Measurements from ENCODE around the gene NKAIN1.

The NKAIN1 gene

DNA sequence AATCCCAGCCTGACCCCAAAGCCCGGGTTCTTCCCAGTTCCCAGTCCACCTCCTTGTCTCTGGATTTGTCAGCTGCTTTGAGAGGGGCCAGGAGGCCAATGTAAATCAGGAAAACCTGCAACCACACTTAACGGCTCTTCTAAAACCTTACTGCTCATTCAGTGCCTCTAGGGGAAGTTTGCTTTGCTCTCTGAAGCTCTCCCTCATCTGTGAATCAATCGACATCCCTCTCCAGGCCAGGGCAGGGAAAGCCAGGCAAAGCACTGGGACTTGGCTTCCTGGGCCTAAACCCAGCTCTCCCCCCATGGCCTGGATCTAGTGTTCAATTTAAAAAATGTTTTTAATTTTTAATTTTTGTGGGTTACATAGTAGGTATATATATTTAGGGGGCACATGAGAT, 9.3 kb downstream of the NKAIN1 start:
- no peak overlapping the region for H2AFZ ChIP-seq
- no peak overlapping the region for H3K27ac ChIP-seq
- no peaks in the 10 kb centered on the region for H3K4me1 ChIP-seq
- H3K79me2 ChIP-seq: no peaks in the 10 kb centered on the region
- TF ChIP-seq, protein P1, sequence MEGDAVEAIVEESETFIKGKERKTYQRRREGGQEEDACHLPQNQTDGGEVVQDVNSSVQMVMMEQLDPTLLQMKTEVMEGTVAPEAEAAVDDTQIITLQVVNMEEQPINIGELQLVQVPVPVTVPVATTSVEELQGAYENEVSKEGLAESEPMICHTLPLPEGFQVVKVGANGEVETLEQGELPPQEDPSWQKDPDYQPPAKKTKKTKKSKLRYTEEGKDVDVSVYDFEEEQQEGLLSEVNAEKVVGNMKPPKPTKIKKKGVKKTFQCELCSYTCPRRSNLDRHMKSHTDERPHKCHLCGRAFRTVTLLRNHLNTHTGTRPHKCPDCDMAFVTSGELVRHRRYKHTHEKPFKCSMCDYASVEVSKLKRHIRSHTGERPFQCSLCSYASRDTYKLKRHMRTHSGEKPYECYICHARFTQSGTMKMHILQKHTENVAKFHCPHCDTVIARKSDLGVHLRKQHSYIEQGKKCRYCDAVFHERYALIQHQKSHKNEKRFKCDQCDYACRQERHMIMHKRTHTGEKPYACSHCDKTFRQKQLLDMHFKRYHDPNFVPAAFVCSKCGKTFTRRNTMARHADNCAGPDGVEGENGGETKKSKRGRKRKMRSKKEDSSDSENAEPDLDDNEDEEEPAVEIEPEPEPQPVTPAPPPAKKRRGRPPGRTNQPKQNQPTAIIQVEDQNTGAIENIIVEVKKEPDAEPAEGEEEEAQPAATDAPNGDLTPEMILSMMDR (IDR thresholded peaks at IDR 0.05): no peak
- H3K4me3 ChIP-seq (ENCODE audit: low read depth, low read length): no peak overlapping the region
- no peak overlapping the region for H3K4me2 ChIP-seq (ENCODE audit: low read length)
- no peak overlapping the region for H3K9ac ChIP-seq
- H3K27me3 ChIP-seq (ENCODE audit: control insufficient read depth, insufficient read depth, low read length): no peaks in the 10 kb centered on the region
- H3K36me3 ChIP-seq (ENCODE audit: control insufficient read depth, insufficient read depth, low read length): no peaks in the 10 kb centered on the region
- no peaks in the 10 kb centered on the region for H3K9me3 ChIP-seq (ENCODE audit: control insufficient read depth, low read length)

DNA sequence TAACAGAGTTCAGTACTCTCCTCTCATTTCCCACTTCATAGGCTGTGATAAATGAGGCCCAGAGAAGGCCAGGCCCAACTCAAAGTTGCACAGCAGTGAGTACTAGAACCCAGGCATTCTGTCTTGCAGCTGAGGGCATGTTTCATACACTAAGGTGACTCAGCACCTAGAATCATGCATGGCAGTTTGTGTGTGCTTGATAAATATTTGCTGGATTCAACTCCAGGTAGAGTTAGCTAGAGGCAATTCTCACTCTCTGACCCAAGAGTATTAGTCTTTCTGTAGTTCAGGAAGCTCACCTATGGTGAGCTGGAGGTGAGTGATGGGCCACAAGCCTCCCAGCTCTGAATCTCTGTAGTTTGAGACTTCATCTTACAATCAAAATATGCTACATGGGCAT, 10.7 kb downstream of the NKAIN1 start:
- H3K27me3 ChIP-seq (ENCODE audit: control insufficient read depth, insufficient read depth, low read length): no peaks in the 10 kb centered on the region
- no peaks in the 10 kb centered on the region for H3K36me3 ChIP-seq (ENCODE audit: control insufficient read depth, insufficient read depth, low read length)
- no peak overlapping the region for H3K27ac ChIP-seq
- no peak overlapping the region for H3K9ac ChIP-seq
- no peaks in the 10 kb centered on the region for H3K4me1 ChIP-seq
- no peaks in the 10 kb centered on the region for H3K79me2 ChIP-seq
- no peak overlapping the region for H3K4me2 ChIP-seq (ENCODE audit: low read length)
- H3K9me3 ChIP-seq (ENCODE audit: control insufficient read depth, low read length): no peaks in the 10 kb centered on the region
- TF ChIP-seq, protein P1 (IDR thresholded peaks at IDR 0.05): no peak
- no peak overlapping the region for H3K4me3 ChIP-seq (ENCODE audit: low read depth, low read length)
- no peak overlapping the region for H2AFZ ChIP-seq

DNA sequence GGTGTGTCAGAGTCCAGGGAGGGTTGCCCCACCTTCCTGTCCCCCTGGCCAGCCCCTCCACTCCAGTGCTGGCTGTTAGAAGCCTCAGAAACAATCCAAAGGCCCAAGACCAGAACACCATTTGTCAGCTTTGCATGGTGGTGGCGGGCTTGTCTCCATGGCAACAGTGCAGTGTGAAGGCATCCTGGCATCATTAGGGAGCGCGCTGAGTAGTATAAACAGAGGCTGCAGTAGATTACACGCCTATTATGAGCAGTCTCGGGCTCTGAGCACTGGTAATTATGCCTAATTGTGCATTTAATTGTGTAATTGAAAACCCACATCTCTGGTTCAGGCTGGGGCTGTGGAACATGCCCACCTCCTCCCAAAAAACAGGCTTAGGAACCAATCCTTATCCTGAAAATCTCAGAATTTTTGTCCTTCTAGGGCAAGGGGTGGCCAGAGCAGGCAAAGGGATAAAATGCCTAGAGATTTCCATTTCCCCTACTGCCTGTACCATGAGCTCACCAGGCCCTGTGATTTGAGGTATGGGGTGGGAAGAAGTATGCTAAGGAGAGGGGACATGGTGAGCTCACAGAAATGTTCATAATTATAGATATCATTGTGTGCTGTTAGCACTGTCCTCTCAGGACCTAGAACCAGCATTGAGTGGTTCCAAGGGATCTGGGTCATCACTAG, 11.7 kb downstream of the NKAIN1 start:
- Histone ChIP-seq H3K79me2 (no peaks in the 10 kb centered on the region), H3K4me1 (no peaks in the 10 kb centered on the region), H3K36me3 (ENCODE audit: control insufficient read depth, insufficient read depth, low read length) (no peaks in the 10 kb centered on the region), H3K9ac (no peak overlapping the region), H3K9me3 (ENCODE audit: control insufficient read depth, low read length) (no peaks in the 10 kb centered on the region), H3K4me3 (ENCODE audit: low read depth, low read length) (no peak overlapping the region), H2AFZ (no peak overlapping the region), H3K27me3 (ENCODE audit: control insufficient read depth, insufficient read depth, low read length) (no peaks in the 10 kb centered on the region), H3K27ac (no peak overlapping the region), H3K4me2 (ENCODE audit: low read length) (no peak overlapping the region)
- TF ChIP-seq, protein P1 (IDR thresholded peaks at IDR 0.05): no peak

DNA sequence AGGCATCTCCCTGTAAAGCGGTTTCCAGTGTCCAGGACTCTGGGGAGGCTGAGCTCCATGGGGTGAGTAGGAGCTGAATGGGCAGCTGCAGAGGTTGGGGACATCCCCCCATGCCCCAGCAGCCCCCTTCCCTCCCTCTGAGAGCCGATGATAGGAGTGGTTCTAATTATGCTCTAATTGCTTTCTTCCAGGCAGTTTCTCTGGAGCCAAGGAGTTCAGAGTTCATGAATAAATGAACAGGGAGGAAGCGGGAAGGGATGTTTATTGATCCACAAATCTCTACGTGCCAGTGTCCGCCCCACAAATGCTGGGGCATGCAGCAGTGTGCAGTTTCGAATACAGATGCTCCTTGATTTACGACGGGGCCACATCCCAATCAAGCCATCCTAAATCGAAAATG, 15.6 kb downstream of the NKAIN1 start:
- Histone ChIP-seq H3K4me3 (ENCODE audit: low read depth, low read length) (no peak overlapping the region), H2AFZ (no peak overlapping the region), H3K9ac (no peak overlapping the region), H3K4me2 (ENCODE audit: low read length) (no peak overlapping the region), H3K4me1 (no peaks in the 10 kb centered on the region), H3K27me3 (ENCODE audit: control insufficient read depth, insufficient read depth, low read length) (no peaks in the 10 kb centered on the region), H3K79me2 (no peaks in the 10 kb centered on the region), H3K27ac (no peak overlapping the region), H3K9me3 (ENCODE audit: control insufficient read depth, low read length) (no peaks in the 10 kb centered on the region), H3K36me3 (ENCODE audit: control insufficient read depth, insufficient read depth, low read length) (no peaks in the 10 kb centered on the region)
- TF ChIP-seq, protein P1 (IDR thresholded peaks at IDR 0.05): no peak

DNA sequence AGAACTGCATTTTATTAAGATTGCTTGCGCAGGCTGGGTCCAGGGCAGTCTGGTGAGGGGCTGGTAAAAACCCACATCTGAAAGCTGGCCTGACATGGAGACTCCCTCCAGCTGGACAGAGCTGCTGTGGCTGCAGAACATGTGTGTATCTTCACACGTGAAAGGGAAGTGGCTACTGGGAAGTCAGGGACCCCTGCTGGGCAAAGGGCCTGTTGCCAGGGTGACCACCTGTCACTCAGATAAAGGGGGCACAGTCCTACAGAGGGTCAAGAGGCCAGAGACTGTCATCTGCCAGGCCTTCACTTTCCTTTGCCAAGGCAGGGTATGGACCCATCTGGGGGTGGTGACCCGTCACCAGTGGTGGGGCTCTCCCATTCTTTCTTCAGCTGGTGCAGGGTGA, 17.5 kb downstream of the NKAIN1 start:
- H3K4me3 ChIP-seq (ENCODE audit: low read depth, low read length): no peak overlapping the region
- no peaks in the 10 kb centered on the region for H3K9me3 ChIP-seq (ENCODE audit: control insufficient read depth, low read length)
- no peaks in the 10 kb centered on the region for H3K36me3 ChIP-seq (ENCODE audit: control insufficient read depth, insufficient read depth, low read length)
- no peaks in the 10 kb centered on the region for H3K27me3 ChIP-seq (ENCODE audit: control insufficient read depth, insufficient read depth, low read length)
- H3K27ac ChIP-seq: no peak overlapping the region
- H3K79me2 ChIP-seq: no peaks in the 10 kb centered on the region
- TF ChIP-seq, protein P1 (IDR thresholded peaks at IDR 0.05): no peak
- H3K9ac ChIP-seq: no peak overlapping the region
- no peak overlapping the region for H3K4me2 ChIP-seq (ENCODE audit: low read length)
- H3K4me1 ChIP-seq: no peaks in the 10 kb centered on the region
- no peak overlapping the region for H2AFZ ChIP-seq

Data from parathyroid adenoma (tissue), 2 donors.